Measurements from ENCODE around the gene ITM2B. TPM values are rescaled to one million over a fixed set of nuclear protein-coding genes. Genes with fewer than 3 reads are reported as not detected.

Gene ITM2B
- total RNA-seq, 1 experiment from 2014 or later, result 179 TPM

DNA sequence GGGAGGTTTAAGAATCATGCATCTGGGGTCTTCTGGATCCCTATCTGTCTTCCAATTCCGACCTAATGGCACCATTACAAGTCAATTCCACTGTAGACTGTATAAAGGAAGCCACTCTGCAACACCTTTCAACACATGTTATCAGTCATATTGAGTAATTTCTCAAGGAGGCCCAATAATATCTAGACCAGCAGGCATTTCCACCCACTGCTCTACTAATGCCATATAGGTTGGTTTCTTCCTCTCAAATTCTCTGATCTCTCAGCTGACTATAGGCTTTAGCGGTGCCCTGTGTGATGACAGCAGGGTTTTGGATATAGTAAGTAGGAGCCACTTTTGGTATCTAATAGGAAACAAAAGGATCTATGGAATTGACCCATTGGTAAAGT lies 12.4 kb upstream of the ITM2B start:
- DNase-seq (ENCODE audit: unreplicated experiment), result no peak
- POLR2A ChIA-PET, result interaction anchor here (1.1 to 2.3 kb wide), 5 partner anchors 8 to 66 kb away, joined by 3 to 11 read pairs (median 6); partner anchors contain the start of gene ITM2B
- Mint-ChIP-seq H3K4me1 (ENCODE audit: insufficient read depth, unreplicated experiment) (peaks cover 9% of the 10 kb centered on the region), H3K36me3 (ENCODE audit: insufficient read depth, unreplicated experiment) (no peaks in the 10 kb centered on the region), H3K27me3 (ENCODE audit: insufficient read depth, unreplicated experiment) (no peaks in the 10 kb centered on the region), H3K4me3 (ENCODE audit: unreplicated experiment) (no peak overlapping the region), H3K27ac (ENCODE audit: low read depth, unreplicated experiment) (no peak overlapping the region), H3K9me3 (ENCODE audit: unreplicated experiment) (no peaks in the 10 kb centered on the region)
- CTCF ChIA-PET, result interaction anchor here (1.0 to 3.1 kb wide), 2 partner anchors 8 to 12 kb away, joined by 3 to 9 read pairs; partner anchors contain the start of gene ITM2B
- no TSS peak for BruUV-seq (replicated peaks)
- intact Hi-C loops (cut with micrococcal nuclease), result no loop called here
- TF ChIP-seq, protein P1, sequence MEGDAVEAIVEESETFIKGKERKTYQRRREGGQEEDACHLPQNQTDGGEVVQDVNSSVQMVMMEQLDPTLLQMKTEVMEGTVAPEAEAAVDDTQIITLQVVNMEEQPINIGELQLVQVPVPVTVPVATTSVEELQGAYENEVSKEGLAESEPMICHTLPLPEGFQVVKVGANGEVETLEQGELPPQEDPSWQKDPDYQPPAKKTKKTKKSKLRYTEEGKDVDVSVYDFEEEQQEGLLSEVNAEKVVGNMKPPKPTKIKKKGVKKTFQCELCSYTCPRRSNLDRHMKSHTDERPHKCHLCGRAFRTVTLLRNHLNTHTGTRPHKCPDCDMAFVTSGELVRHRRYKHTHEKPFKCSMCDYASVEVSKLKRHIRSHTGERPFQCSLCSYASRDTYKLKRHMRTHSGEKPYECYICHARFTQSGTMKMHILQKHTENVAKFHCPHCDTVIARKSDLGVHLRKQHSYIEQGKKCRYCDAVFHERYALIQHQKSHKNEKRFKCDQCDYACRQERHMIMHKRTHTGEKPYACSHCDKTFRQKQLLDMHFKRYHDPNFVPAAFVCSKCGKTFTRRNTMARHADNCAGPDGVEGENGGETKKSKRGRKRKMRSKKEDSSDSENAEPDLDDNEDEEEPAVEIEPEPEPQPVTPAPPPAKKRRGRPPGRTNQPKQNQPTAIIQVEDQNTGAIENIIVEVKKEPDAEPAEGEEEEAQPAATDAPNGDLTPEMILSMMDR (IDR thresholded peaks at IDR 0.05; ENCODE audit: unreplicated experiment), result no peak

DNA sequence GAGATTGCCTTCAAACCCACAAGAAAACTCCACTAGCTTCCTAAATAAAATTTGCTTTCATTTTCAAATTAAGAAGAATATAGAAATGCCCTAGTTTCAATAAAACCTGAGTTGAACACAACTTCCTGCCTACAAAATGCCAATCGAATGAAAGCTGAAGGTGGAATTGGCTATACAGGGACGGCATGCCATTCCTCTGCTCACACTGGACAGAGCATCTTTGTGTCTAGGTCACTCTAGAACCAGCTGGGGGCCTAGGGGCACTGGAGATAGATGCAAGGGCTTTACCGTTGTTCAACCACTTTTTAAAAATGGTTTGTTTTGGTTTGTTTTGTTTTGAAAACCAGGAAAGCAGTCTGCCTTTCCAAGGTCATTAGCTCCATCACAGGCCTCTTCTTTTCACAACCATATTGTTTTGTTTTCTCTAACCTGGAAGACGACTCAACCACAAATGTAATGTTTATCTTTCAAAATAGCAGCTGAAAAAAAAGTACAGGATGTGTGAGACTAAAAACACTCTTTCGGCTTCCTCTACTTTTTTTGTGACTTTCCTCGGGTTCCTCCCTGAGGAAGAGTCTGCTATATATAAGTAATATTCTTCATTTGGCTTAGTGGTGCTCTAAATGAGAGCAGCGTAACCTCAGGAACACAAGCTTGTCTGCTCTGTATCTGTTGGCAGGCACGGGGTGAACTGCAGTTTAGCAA lies 11.9 kb upstream of the ITM2B start:
- Mint-ChIP-seq H3K36me3 (ENCODE audit: insufficient read depth, unreplicated experiment) (no peaks in the 10 kb centered on the region), H3K4me3 (ENCODE audit: unreplicated experiment) (no peak overlapping the region), H3K27me3 (ENCODE audit: insufficient read depth, unreplicated experiment) (no peaks in the 10 kb centered on the region), H3K27ac (ENCODE audit: low read depth, unreplicated experiment) (no peak overlapping the region), H3K9me3 (ENCODE audit: unreplicated experiment) (no peaks in the 10 kb centered on the region), H3K4me1 (ENCODE audit: insufficient read depth, unreplicated experiment) (peaks cover 9% of the 10 kb centered on the region)
- ChIA-PET CTCF (interaction anchor here (0.6 to 3.1 kb wide), 3 partner anchors 8 to 159 kb away, joined by 3 to 9 read pairs (median 3); partner anchors contain the start of gene ITM2B), POLR2A (interaction anchor here (0.5 to 2.3 kb wide), 7 partner anchors 9 to 359 kb away, joined by 3 to 11 read pairs (median 4); partner anchors contain the start of gene ITM2B)
- no TSS peak for BruUV-seq (replicated peaks)
- peak; percentile 23 for DNase-seq (ENCODE audit: unreplicated experiment)
- TF ChIP-seq, protein P1 (IDR thresholded peaks at IDR 0.05; ENCODE audit: unreplicated experiment), result no peak
- intact Hi-C loops (cut with micrococcal nuclease), result no loop called here

DNA sequence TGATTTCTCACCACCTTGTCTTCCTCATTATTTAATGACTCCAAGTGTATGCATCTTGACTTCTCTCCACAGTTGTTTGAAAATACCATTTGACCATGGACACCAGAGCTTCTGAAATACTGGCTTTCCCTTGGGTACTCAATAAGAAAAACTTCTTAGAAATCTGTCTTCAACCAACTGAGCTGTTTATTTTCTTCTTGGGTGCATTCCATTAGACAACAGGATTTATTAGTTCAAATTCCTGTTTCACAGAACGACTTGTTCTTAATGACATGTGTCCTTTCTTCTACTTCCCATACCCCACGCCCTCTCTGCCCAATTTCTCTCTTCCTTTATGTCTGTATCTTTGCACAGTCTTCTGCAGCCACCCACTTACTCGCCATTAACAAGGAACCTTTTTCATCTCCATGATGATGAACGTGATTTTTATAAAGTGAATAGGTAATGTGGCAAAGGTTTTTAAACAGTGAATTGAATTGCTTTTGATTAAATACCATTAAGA lies 11.3 kb upstream of the ITM2B start:
- H3K27ac Mint-ChIP-seq (ENCODE audit: low read depth, unreplicated experiment), result peak overlapping the region; percentile 77
- H3K4me1 Mint-ChIP-seq (ENCODE audit: insufficient read depth, unreplicated experiment), result peaks cover 9% of the 10 kb centered on the region
- H3K4me3 Mint-ChIP-seq (ENCODE audit: unreplicated experiment), result no peak overlapping the region
- H3K9me3 Mint-ChIP-seq (ENCODE audit: unreplicated experiment), result no peaks in the 10 kb centered on the region
- no peak for DNase-seq (ENCODE audit: unreplicated experiment)
- TF ChIP-seq, protein P1 (IDR thresholded peaks at IDR 0.05; ENCODE audit: unreplicated experiment), result no peak
- intact Hi-C loops (cut with micrococcal nuclease), result no loop called here
- ChIA-PET POLR2A (interaction anchor here (0.5 to 2.3 kb wide), 7 partner anchors 9 to 358 kb away, joined by 3 to 11 read pairs (median 4); partner anchors contain the start of gene ITM2B), CTCF (interaction anchor here (0.6 to 3.1 kb wide), 3 partner anchors 9 to 160 kb away, joined by 3 to 9 read pairs (median 3); partner anchors contain the start of gene ITM2B)
- no peaks in the 10 kb centered on the region for H3K36me3 Mint-ChIP-seq (ENCODE audit: insufficient read depth, unreplicated experiment)
- no TSS peak for BruUV-seq (replicated peaks)
- H3K27me3 Mint-ChIP-seq (ENCODE audit: insufficient read depth, unreplicated experiment), result no peaks in the 10 kb centered on the region
